GM18951 (cell line): ENCODE data around the gene NMS.

Experiments
- POLR2A ChIP-seq: IDR thresholded peaks from 4 replicates; pipeline ENCODE4 v1.6.1; 2011; ENCODE audit warnings: mild to moderate bottlenecking; ENCODE audit not compliant: insufficient read length, insufficient read depth; ENCODE audit errors: extremely low read depth
- in situ Hi-C: fragments of 300-500 bp; cut with MboI; formaldehyde crosslinking; loops from one replicate; pipeline ENCODE4 v1.12.0; 2022; ENCODE audit warnings: low sequenced_read_pairs, mixed read lengths, inconsistent platforms; ENCODE audit not compliant: unreplicated experiment

Gene NMS

GRCh38 chr2:100517556-100517955 is 47.3 kb downstream of the NMS start:
- in situ Hi-C loops, result no loop called here
- TF ChIP-seq POLR2A, result no peak

GRCh38 chr2:100518801-100519200 is 48.5 kb downstream of the NMS start:
- TF ChIP-seq POLR2A, result no peak
- in situ Hi-C loops, result no loop called here

- in situ Hi-C loops, result no loop called here
- TF ChIP-seq POLR2A, result no peak
These were observed 49.9 kb downstream of the NMS start for GRCh38 chr2:100520224-100520623.

- in situ Hi-C loops, result no loop called here
- no peak for TF ChIP-seq POLR2A
These were observed 52.1 kb downstream of the NMS start for GRCh38 chr2:100522430-100522829.

- TF ChIP-seq POLR2A, result no peak
- in situ Hi-C loops, result no loop called here
These were observed 54.0 kb downstream of the NMS start for GRCh38 chr2:100524331-100524730.

GRCh38 chr2:100526868-100527267 is 56.6 kb downstream of the NMS start:
- in situ Hi-C loops, result no loop called here
- TF ChIP-seq POLR2A, result no peak

GRCh38 chr2:100527440-100528015 is 57.2 kb downstream of the NMS start:
- in situ Hi-C loops, result no loop called here
- no peak for TF ChIP-seq POLR2A

- in situ Hi-C loops, result no loop called here
- TF ChIP-seq POLR2A, result no peak
These were observed 58.9 kb downstream of the NMS start for GRCh38 chr2:100529176-100529575.

GRCh38 chr2:100529900-100530299 is 59.6 kb downstream of the NMS start:
- TF ChIP-seq POLR2A, result no peak
- in situ Hi-C loops, result no loop called here
